Stomach (tissue), 9 donors: Measurements from ENCODE around the gene RBSN. TPM values are rescaled to one million over a fixed set of nuclear protein-coding genes. Genes with fewer than 3 reads are reported as not detected.

Source experiments
- DNase-seq, 2 donors: peaks; one replicate each; pipeline versions ENCODE4 v3.0.0 to v3.0.0-alpha.2; 2013 to 2019
- H3K27ac ChIP-seq, 5 donors: fragments of 200-600 bp in 4 of 5; sonication (generic) in 4 of 5; one replicate each; pipeline ENCODE4 v1.5.1; 2013 to 2019; ENCODE audit warnings: mild to moderate bottlenecking in 1 of 5, moderate library complexity in 1 of 5
- H3K27me3 ChIP-seq, 3 donors: fragments of 200-600 bp; sonication (generic); one replicate each; pipeline ENCODE4 v1.5.1; 2017 to 2019; ENCODE audit warnings: mixed run types in 1 of 3
- H3K36me3 ChIP-seq, 4 donors: fragments of 200-600 bp; sonication (generic); 1 replicate in 3 of 4; 2 replicates in 1 of 4; pipeline ENCODE4 v1.5.1; 2016 to 2019
- H3K4me1 ChIP-seq, 4 donors: fragments of 200-600 bp; sonication (generic); one replicate each; pipeline ENCODE4 v1.5.1; 2016 to 2019
- H3K4me3 ChIP-seq, 4 donors: fragments of 200-600 bp; sonication (generic) in 3 of 4; one replicate each; pipeline ENCODE4 v1.5.1; 2016 to 2019; ENCODE audit warnings: mild to moderate bottlenecking in 1 of 4
- H3K9me3 ChIP-seq, 4 donors: fragments of 200-600 bp; sonication (generic); one replicate each; pipeline ENCODE4 v1.5.1; 2016 to 2019
- EP300 ChIP-seq: sonication (generic); formaldehyde crosslinking; IDR thresholded peaks from one replicate; pipeline ENCODE4 v1.6.1; 2017; ENCODE audit warnings: antibody characterized with exemption
- POLR2A ChIP-seq, 4 donors: fragments of 450-650 bp; IDR thresholded peaks; one replicate each; pipeline ENCODE4 v1.6.1; 2016; ENCODE audit warnings: antibody characterized with exemption in 4 of 4, control low read depth in 2 of 4, mild to moderate bottlenecking in 1 of 4, moderate library complexity in 1 of 4
- POLR2AphosphoS5 ChIP-seq, 3 donors: sonication (generic); formaldehyde crosslinking; IDR thresholded peaks; one replicate each; pipeline ENCODE4 v1.6.1; 2016; ENCODE audit warnings: antibody characterized with exemption in 3 of 3
- WGBS, 5 donors: extraction: QIAGEN DNeasy Blood & Tissue Kit in 3 of 5; methylation state at CpG; one replicate each; pipeline versions ENCODE4 v1.1.5 to v1.1.7; 2013 to 2018; 5-methylcytosine and 5-hydroxymethylcytosine counted together
- intact Hi-C: fragments of 100-400 bp; cut with DNase I; formaldehyde crosslinking; loops from one replicate; pipeline ENCODE4 v1.15.1; 2023; ENCODE audit warnings: low total_unique reads
- polyA plus RNA-seq, 3 donors: library from polyadenylated mRNA; stranded (reverse); fragments of 200-250 nt; gene quantifications; one replicate each; pipeline ENCODE4 v1.2.3, GENCODE V29; 2013
- total RNA-seq, 5 donors: library from RNA; depleted of rRNA; stranded (reverse); fragments of >200 nt; gene quantifications; one replicate each; pipeline versions ENCODE4 v1.1.0 to v1.2.3, GENCODE V29; 2014 to 2016
- TF ChIP-seq, protein P1 (sequence below), 7 experiments: fragments of 450-650 bp in 4 of 7; fragments of 200-600 bp in 3 of 7; sonication (generic) in 3 of 7; IDR thresholded peaks; one replicate each; pipeline ENCODE4 v1.5.1; 2016 to 2019; ENCODE audit warnings: antibody characterized with exemption in 7 of 7, control low read depth in 2 of 7, mild to moderate bottlenecking in 1 of 7
- donor health status: healthy with polysubstance abuse.
- donor health status: Bipolar disorder and iron deficiency.
- donor health status: healthy.

The RBSN gene
- total and polyA plus RNA-seq, 8 donors, result 4.3 to 127 (median 15.8) TPM

DNA sequence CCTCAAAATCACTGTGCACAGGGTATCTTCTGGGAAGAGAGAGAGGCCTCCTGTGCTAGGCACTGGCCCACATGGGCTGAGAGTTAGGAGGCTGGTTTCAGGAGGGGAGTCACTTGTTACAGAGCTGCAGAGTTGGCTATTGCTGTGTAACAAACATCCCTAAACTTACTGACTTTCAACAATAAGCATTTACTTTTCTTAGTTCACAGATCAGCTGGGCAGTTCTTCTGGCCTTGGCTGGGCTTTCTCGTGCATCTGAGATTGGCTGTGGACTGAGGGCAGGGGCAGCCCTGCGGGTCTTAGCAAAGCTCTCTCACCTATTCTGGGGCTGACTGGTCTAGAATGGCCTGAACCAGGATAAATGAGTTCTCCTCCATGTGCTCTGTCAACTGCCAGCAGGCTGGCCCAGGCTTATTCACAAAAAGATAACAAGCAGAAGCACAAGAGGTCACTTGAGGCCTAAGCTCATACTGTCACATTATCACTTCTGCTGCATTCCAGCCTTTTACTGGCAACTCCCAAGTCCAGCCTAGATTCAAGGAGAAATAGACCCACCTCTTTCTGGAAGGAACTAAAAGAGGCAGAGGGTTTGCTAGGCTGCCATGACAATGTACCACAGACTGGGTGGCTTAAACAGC, 17.2 kb upstream of the RBSN start:
- intact Hi-C loops, result no loop called here
- Histone ChIP-seq H3K9me3 (no peaks in the 10 kb centered on the region), H3K27ac (no peak overlapping the region), H3K4me1 (peaks cover 0 to 5% (median 1%) of the 10 kb centered on the region in 4 donors), H3K4me3 (no peak overlapping the region), H3K36me3 (no peaks in the 10 kb centered on the region), H3K27me3 (peaks cover 0 to 21% (median 0%) of the 10 kb centered on the region in 3 donors)
- peak in 1 of 2 donors; percentile 0 for DNase-seq
- WGBS, 5 donors, result 43 to 97% (median 92%) methylated on average over 2 of the region's 2 CpGs
- TF ChIP-seq EP300, result no peak
- TF ChIP-seq POLR2AphosphoS5 (IDR thresholded peaks at IDR 0.05), result no peak
- TF ChIP-seq POLR2A (IDR thresholded peaks at IDR 0.05), result no peak
- TF ChIP-seq, protein P1, sequence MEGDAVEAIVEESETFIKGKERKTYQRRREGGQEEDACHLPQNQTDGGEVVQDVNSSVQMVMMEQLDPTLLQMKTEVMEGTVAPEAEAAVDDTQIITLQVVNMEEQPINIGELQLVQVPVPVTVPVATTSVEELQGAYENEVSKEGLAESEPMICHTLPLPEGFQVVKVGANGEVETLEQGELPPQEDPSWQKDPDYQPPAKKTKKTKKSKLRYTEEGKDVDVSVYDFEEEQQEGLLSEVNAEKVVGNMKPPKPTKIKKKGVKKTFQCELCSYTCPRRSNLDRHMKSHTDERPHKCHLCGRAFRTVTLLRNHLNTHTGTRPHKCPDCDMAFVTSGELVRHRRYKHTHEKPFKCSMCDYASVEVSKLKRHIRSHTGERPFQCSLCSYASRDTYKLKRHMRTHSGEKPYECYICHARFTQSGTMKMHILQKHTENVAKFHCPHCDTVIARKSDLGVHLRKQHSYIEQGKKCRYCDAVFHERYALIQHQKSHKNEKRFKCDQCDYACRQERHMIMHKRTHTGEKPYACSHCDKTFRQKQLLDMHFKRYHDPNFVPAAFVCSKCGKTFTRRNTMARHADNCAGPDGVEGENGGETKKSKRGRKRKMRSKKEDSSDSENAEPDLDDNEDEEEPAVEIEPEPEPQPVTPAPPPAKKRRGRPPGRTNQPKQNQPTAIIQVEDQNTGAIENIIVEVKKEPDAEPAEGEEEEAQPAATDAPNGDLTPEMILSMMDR (IDR thresholded peaks at IDR 0.05), result no peak

- Histone ChIP-seq H3K4me3 (no peak overlapping the region), H3K9me3 (no peaks in the 10 kb centered on the region), H3K4me1 (peaks cover 0 to 5% (median 1%) of the 10 kb centered on the region in 4 donors), H3K27ac (no peak overlapping the region), H3K36me3 (no peaks in the 10 kb centered on the region), H3K27me3 (peaks cover 0 to 17% (median 0%) of the 10 kb centered on the region in 3 donors)
- TF ChIP-seq EP300 (no peak), POLR2A (IDR thresholded peaks at IDR 0.05) (no peak), POLR2AphosphoS5 (IDR thresholded peaks at IDR 0.05) (no peak)
- TF ChIP-seq, protein P1 (IDR thresholded peaks at IDR 0.05), result no peak
- 70 to 78% (median 74%) methylated on average over 10 of the region's 10 CpGs for WGBS, 5 donors
- no peak for DNase-seq
- intact Hi-C loops, result no loop called here
Measured at GRCh38 chr3:15114466-15115358, 15.8 kb upstream of the RBSN start.

DNA sequence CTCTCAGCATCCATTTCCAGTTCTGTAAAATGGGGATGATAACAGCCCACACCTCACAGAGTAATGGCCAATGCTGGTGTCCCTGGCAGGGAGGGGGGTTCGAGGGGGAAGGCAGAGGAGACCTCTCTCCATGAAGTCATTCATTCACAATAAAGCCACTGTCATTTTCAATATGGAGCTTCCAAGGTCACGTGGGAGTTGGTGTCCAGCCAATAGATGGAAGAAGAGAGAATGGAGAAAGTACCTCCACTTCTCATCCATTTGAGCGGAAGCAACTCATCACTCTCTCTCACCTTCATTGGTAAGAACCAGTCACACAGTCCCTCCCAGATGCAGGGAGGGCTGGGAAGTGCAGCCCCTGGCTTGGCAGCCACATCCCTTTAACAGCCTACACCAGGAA, 14.9 kb upstream of the RBSN start:
- intact Hi-C loops, result no loop called here
- DNase-seq, result no peak
- peaks cover 0 to 5% (median 1%) of the 10 kb centered on the region in 4 donors for H3K4me1 ChIP-seq
- H3K36me3 ChIP-seq, result no peaks in the 10 kb centered on the region
- H3K27ac ChIP-seq, result no peak overlapping the region
- no peak for TF ChIP-seq POLR2A (IDR thresholded peaks at IDR 0.05)
- TF ChIP-seq, protein P1 (IDR thresholded peaks at IDR 0.05), result no peak
- TF ChIP-seq POLR2AphosphoS5 (IDR thresholded peaks at IDR 0.05), result no peak
- TF ChIP-seq EP300, result no peak
- H3K27me3 ChIP-seq, result peaks cover 0 to 10% (median 0%) of the 10 kb centered on the region in 3 donors
- no peaks in the 10 kb centered on the region for H3K9me3 ChIP-seq
- no peak overlapping the region for H3K4me3 ChIP-seq
- 72 to 78% (median 76%) methylated on average over 3 of the region's 3 CpGs for WGBS, 5 donors

GRCh38 chr3:15113471-15113870, 14.5 kb upstream of the RBSN start:
- TF ChIP-seq POLR2AphosphoS5 (IDR thresholded peaks at IDR 0.05), result no peak
- TF ChIP-seq, protein P1 (IDR thresholded peaks at IDR 0.05), result no peak
- no peak for TF ChIP-seq EP300
- no peak overlapping the region for H3K27ac ChIP-seq
- no peaks in the 10 kb centered on the region for H3K9me3 ChIP-seq
- H3K36me3 ChIP-seq, result no peaks in the 10 kb centered on the region
- peaks cover 0 to 5% (median 0%) of the 10 kb centered on the region in 3 donors for H3K27me3 ChIP-seq
- H3K4me1 ChIP-seq, result peaks cover 0 to under 1% (median 0%) of the 10 kb centered on the region in 4 donors
- H3K4me3 ChIP-seq, result no peak overlapping the region
- DNase-seq, result no peak
- 28 to 41% (median 33%) methylated on average over 6 of the region's 6 CpGs for WGBS, 5 donors
- intact Hi-C loops, result no loop called here
